HepG2 (cell line): ENCODE measurements around the gene KTI12. TPM values are rescaled to one million over a fixed set of nuclear protein-coding genes. Genes with fewer than 3 reads are reported as not detected.
A peak's percentile ranks its signal among the peaks of the same experiment; 100 is the strongest.

Experiments used
- CBX2 ChIP-seq, 2 experiments: fragments of 200-600 bp in 1 of 2; sonication (generic); formaldehyde crosslinking in 1 of 2; IDR thresholded peaks; 2 replicates each; pipeline versions ENCODE4 v1.7.0 to v1.8.1; 2018 to 2022; ENCODE audit warnings: low read depth in 2 of 2, low read length in 1 of 2, mild to moderate bottlenecking in 1 of 2, missing genetic modification reagents in 1 of 2
- EZH2 ChIP-seq: conservative IDR thresholded peaks from 2 replicates; pipeline ENCODE4 v1.6.1; 2012; ENCODE audit warnings: mild to moderate bottlenecking, low read depth, low read length, moderate library complexity
- FIP1L1 ChIP-seq: fragments of 200-400 bp; formaldehyde crosslinking; IDR thresholded peaks from 2 replicates; pipeline ENCODE4 v1.6.1; 2018; ENCODE audit warnings: low read depth, mild to moderate bottlenecking, low read length, moderate library complexity, borderline replicate concordance; ENCODE audit not compliant: insufficient read depth
- FOXK2 ChIP-seq: fragments of 450-650 bp; IDR thresholded peaks from 2 replicates; pipeline ENCODE4 v1.6.1; 2016
- GTF2F1 ChIP-seq: fragments of 150-350 bp; IDR thresholded peaks from 2 replicates; pipeline ENCODE4 v1.6.1; 2014; ENCODE audit warnings: low read length
- HMGXB3 ChIP-seq: sonication (generic); formaldehyde crosslinking; IDR thresholded peaks from 2 replicates; pipeline ENCODE4 v1.4.0; 2020; ENCODE audit warnings: missing genetic modification reagents, borderline replicate concordance
- IKZF1 ChIP-seq: fragments of 450-650 bp; IDR thresholded peaks from 2 replicates; pipeline ENCODE4 v1.7.1; 2016
- MAFK ChIP-seq, 2 experiments: IDR thresholded peaks in 1 of 2; conservative IDR thresholded peaks in 1 of 2; 2 replicates each; pipeline ENCODE4 v1.6.1; 2011; ENCODE audit warnings: improper control_type of control experiment in 2 of 2, low read length in 2 of 2
- MEIS2 ChIP-seq: sonication (generic); formaldehyde crosslinking; IDR thresholded peaks from 2 replicates; pipeline ENCODE4 v1.9.0; 2021; ENCODE audit warnings: mild to moderate bottlenecking, missing genetic modification reagents
- NFE2L2 ChIP-seq: fragments of 150-350 bp; IDR thresholded peaks from 2 replicates; pipeline ENCODE4 v1.6.1; 2014; ENCODE audit warnings: low read length
- NFRKB ChIP-seq: fragments of 450-650 bp; IDR thresholded peaks from 2 replicates; pipeline ENCODE4 v1.6.1; 2017
- NR2C2 ChIP-seq: sonication (generic); formaldehyde crosslinking; IDR thresholded peaks from 2 replicates; pipeline ENCODE4 v1.4.0; 2020; ENCODE audit warnings: missing genetic modification reagents, mild to moderate bottlenecking, moderate library complexity, borderline replicate concordance
- POLR2AphosphoS5 ChIP-seq: IDR thresholded peaks from 2 replicates; pipeline ENCODE4 v1.6.1; 2012; ENCODE audit warnings: low read depth, low read length
- REST ChIP-seq, 2 experiments: IDR thresholded peaks; 2 replicates each; pipeline ENCODE4 v1.6.1; 2011 to 2012; ENCODE audit warnings: low read length in 2 of 2, borderline replicate concordance in 1 of 2, low read depth in 1 of 2, mild to moderate bottlenecking in 1 of 2, moderate library complexity in 1 of 2
- SNAPC2 ChIP-seq: sonication (generic); formaldehyde crosslinking; IDR thresholded peaks from 2 replicates; pipeline ENCODE4 v1.8.1; 2022; ENCODE audit warnings: mild to moderate bottlenecking, missing genetic modification reagents
- SOX13 ChIP-seq, 3 experiments: fragments of 450-650 bp in 1 of 3; sonication (generic) in 1 of 3; formaldehyde crosslinking in 1 of 3; IDR thresholded peaks in 2 of 3; conservative IDR thresholded peaks in 1 of 3; 2 replicates each; pipeline versions ENCODE4 v1.5.0 to v1.6.1; 2016 to 2020; ENCODE audit warnings: antibody characterized with exemption in 1 of 3, mild to moderate bottlenecking in 1 of 3, missing compliant biosample characterization in 1 of 3, missing genetic modification reagents in 1 of 3, moderate library complexity in 1 of 3
- TBP ChIP-seq: sonication (generic); formaldehyde crosslinking; IDR thresholded peaks from 2 replicates; pipeline ENCODE4 v1.5.0; 2020; ENCODE audit warnings: missing genetic modification reagents
- ZNF121 ChIP-seq: sonication (generic); formaldehyde crosslinking; IDR thresholded peaks from 2 replicates; pipeline ENCODE4 v1.5.0; 2020; ENCODE audit warnings: mild to moderate bottlenecking, missing genetic modification reagents
- ZNF460 ChIP-seq: sonication (generic); formaldehyde crosslinking; IDR thresholded peaks from 2 replicates; pipeline ENCODE4 v1.5.1; 2020; ENCODE audit warnings: missing genetic modification reagents, mild to moderate bottlenecking, borderline replicate concordance
- ZNF703 ChIP-seq: sonication (generic); formaldehyde crosslinking; IDR thresholded peaks from 2 replicates; pipeline ENCODE4 v1.5.1; 2020; ENCODE audit warnings: missing genetic modification reagents, mild to moderate bottlenecking, moderate library complexity, borderline replicate concordance
- ZNF709 ChIP-seq: sonication (generic); formaldehyde crosslinking; IDR thresholded peaks from 2 replicates; pipeline ENCODE4 v1.5.0; 2020; ENCODE audit warnings: mild to moderate bottlenecking, missing genetic modification reagents
- polyA plus RNA-seq, 8 experiments: library from polyadenylated mRNA; depleted of rRNA in 3 of 8; stranded (reverse) in 7 of 8; unstranded in 1 of 8; fragments of >200 nt; fragmentation: Illumina TruSeq in 4 of 8; extraction: Trizol in 4 of 8; gene quantifications; 2 replicates each; pipeline versions ENCODE4 v1.2.1 to v1.2.3, GENCODE V29; 2011 to 2016; ENCODE audit warnings: low read depth in 4 of 8, missing spikeins in 1 of 8, mixed read lengths in 1 of 8; ENCODE audit not compliant: insufficient read depth in 1 of 8
- total RNA-seq, 5 experiments: library from RNA; depleted of rRNA; stranded (reverse); fragments of >200 nt; fragmentation: Illumina TruSeq; extraction: Trizol; gene quantifications; 2 replicates each; pipeline ENCODE4 v1.2.3, GENCODE V29; 2016; ENCODE audit warnings: low read depth in 1 of 5

The KTI12 gene
- total and polyA plus RNA-seq, 2 of the 13 experiments (the other 11 are each of a cell fraction or from before 2014, with no cell fraction given): 7.4 to 10.2 TPM

GRCh38 chr1:52056163-52056936 lies 22.7 kb upstream of the KTI12 start, which contains the start of gene BTF3L4 (continued):
- no peak for TF ChIP-seq HMGXB3 (CRISPR knock-in tag)
- TF ChIP-seq SOX13 (IDR thresholded peaks at IDR 0.05): no peak
- TF ChIP-seq SOX13 (CRISPR knock-in tag; conservative IDR thresholded peaks at IDR 0.05 in 1 of 2, IDR thresholded peaks at IDR 0.05 in 1 of 2): peak in 1 of 2 experiments; percentile 19; a peak in 1 of 4 replicates
- no peak for TF ChIP-seq NR2C2 (CRISPR knock-in tag)
- TF ChIP-seq NFE2L2: no peak
- no peak for TF ChIP-seq FIP1L1
- TF ChIP-seq MEIS2 (CRISPR knock-in tag): peak; percentile 63; the same call in 1 of the 2 replicates
- no peak for TF ChIP-seq IKZF1
- no peak for TF ChIP-seq CBX2 (IDR thresholded peaks at IDR 0.05; ENCODE audit: low read depth, low read length)
- no peak for TF ChIP-seq CBX2 (CRISPR knock-in tag; IDR thresholded peaks at IDR 0.05; ENCODE audit: low read depth)
- TF ChIP-seq POLR2AphosphoS5: peak; percentile 61
- TF ChIP-seq ZNF703 (CRISPR knock-in tag): peak; percentile 60; the same call in 1 of the 2 replicates
- no peak for TF ChIP-seq TBP (CRISPR knock-in tag)
- peak; percentile 69; the same call in 1 of the 2 replicates for TF ChIP-seq NFRKB
- TF ChIP-seq EZH2: no peak
- TF ChIP-seq REST (IDR thresholded peaks at IDR 0.05; ENCODE audit: borderline replicate concordance in 1 of 2, low read depth in 1 of 2, low read length in 2 of 2): no peak; a peak in 1 of 4 replicates
- TF ChIP-seq GTF2F1: no peak
- no peak; the same call in 1 of the 2 replicates for TF ChIP-seq ZNF460 (CRISPR knock-in tag)
- no peak for TF ChIP-seq ZNF709 (CRISPR knock-in tag)
- no peak for TF ChIP-seq FOXK2
- no peak for TF ChIP-seq ZNF121 (CRISPR knock-in tag)
- no peak for TF ChIP-seq MAFK (conservative IDR thresholded peaks at IDR 0.05 in 1 of 2, IDR thresholded peaks at IDR 0.05 in 1 of 2; ENCODE audit: low read length in 2 of 2)
- TF ChIP-seq SNAPC2 (CRISPR knock-in tag): no peak
